ENCODE results near the gene PRSS57. TPM values are rescaled to one million over a fixed set of nuclear protein-coding genes. Genes with fewer than 3 reads are reported as not detected.

PRSS57 gene
- total and polyA plus RNA-seq, 2 of the 8 experiments (the other 6 are each of a cell fraction or from before 2014, with no cell fraction given): not detected

- Histone ChIP-seq H2BK15ac (ENCODE audit: low read length) (no peak overlapping the region), H3K23ac (ENCODE audit: insufficient read length) (no peak overlapping the region), H3K36me3 (ENCODE audit: control insufficient read depth in 2 of 4, insufficient read depth in 4 of 4, low read length in 3 of 4) (peaks cover 2 to 63% (median 20%) of the 10 kb centered on the region in 4 experiments; a peak in 6 of 8 replicates)
Measured at GRCh38 chr19:650121-650520, 45.1 kb downstream of the PRSS57 start.

More at GRCh38 chr19:650121-650520, 45.1 kb downstream of the PRSS57 start:
- Histone ChIP-seq H2BK20ac (ENCODE audit: low read length) (no peak overlapping the region), H3K14ac (ENCODE audit: insufficient read length) (no peak overlapping the region), H3K9me3 (ENCODE audit: insufficient read depth in 2 of 2, low read depth in 1 of 2, low read length in 1 of 2) (no peaks in the 10 kb centered on the region), H2BK5ac (ENCODE audit: low read depth, low read length) (no peak overlapping the region), H2AFZ (ENCODE audit: low read length) (no peak overlapping the region), H3K27ac (ENCODE audit: low read depth, low read length) (no peak overlapping the region), H3K4me2 (ENCODE audit: insufficient read depth in 1 of 2, low read depth in 2 of 2, low read length in 2 of 2) (no peak overlapping the region), H4K20me1 (replicated peaks in 1 of 2; ENCODE audit: control insufficient read depth in 1 of 2, insufficient read depth in 2 of 2, low read length in 2 of 2) (peaks cover 21 to 27% of the 10 kb centered on the region in 2 experiments), H3K4me3 (ENCODE audit: extremely low read depth in 1 of 4, insufficient read depth in 2 of 4, low read depth in 3 of 4, low read length in 4 of 4) (no peak overlapping the region), H3K4ac (replicated peaks; ENCODE audit: insufficient read length, low read depth, low read length) (no peak overlapping the region), H3K4me1 (replicated peaks in 1 of 4; ENCODE audit: control insufficient read depth in 3 of 4, insufficient read depth in 4 of 4, low read length in 3 of 4) (no peaks in the 10 kb centered on the region), H2BK120ac (replicated peaks; ENCODE audit: low read depth, low read length) (no peak overlapping the region), H3K79me2 (ENCODE audit: control insufficient read depth in 1 of 2, insufficient read depth in 2 of 2, low read length in 2 of 2) (peaks cover 3 to 29% of the 10 kb centered on the region in 2 experiments; a peak in 3 of 4 replicates), H3K23me2 (ENCODE audit: low read depth, low read length) (no peaks in the 10 kb centered on the region), H2BK12ac (ENCODE audit: low read depth, low read length) (no peak overlapping the region), H4K5ac (ENCODE audit: insufficient read length, low read depth, low read length) (no peak overlapping the region), H3K79me1 (ENCODE audit: low read depth, low read length) (peaks cover 7% of the 10 kb centered on the region; the same call in 1 of the 2 replicates), H3K9ac (replicated peaks in 1 of 4; ENCODE audit: extremely low read depth in 1 of 4, low read depth in 3 of 4, low read length in 3 of 4) (no peak overlapping the region), H3K27me3 (replicated peaks in 1 of 4; ENCODE audit: control insufficient read depth in 3 of 4, extremely low read depth in 1 of 4, insufficient read depth in 3 of 4, low read length in 3 of 4) (no peaks in the 10 kb centered on the region), H4K8ac (ENCODE audit: extremely low read depth, insufficient read depth, low read length) (no peak overlapping the region), H3K18ac (ENCODE audit: extremely low read depth, low read length) (no peak overlapping the region), H2AK5ac (ENCODE audit: low read depth, low read length) (no peak overlapping the region), H4K91ac (replicated peaks; ENCODE audit: insufficient read length, low read length) (no peak overlapping the region), H3K56ac (replicated peaks; ENCODE audit: insufficient read length, low read depth, low read length) (no peak overlapping the region)
- WGBS, 2 experiments (ENCODE audit: extremely low coverage in 1 of 2, insufficient coverage in 1 of 2, insufficient read length in 1 of 2, insufficient replicate concordance in 2 of 2, low coverage in 1 of 2, low lambda C conversion rate in 2 of 2, missing lambda C conversion rate in 1 of 2): 93% methylated on average over 11 of the region's 11 CpGs; no CpG with 5 or more reads in 1 of the 2 experiments
- ChIA-PET POLR2A (ENCODE audit: partially characterized antibody) (interaction anchor here (0.7 to 1.4 kb wide), 5 partner anchors 9 to 18 kb away, joined by 3 to 4 read pairs (median 3); partner anchors contain the start of gene RNF126), CTCF (ENCODE audit: partially characterized antibody) (no interaction called here)
- FAIRE-seq (no peak), DNase-seq (ENCODE audit: low read depth in 1 of 2, low spot score in 2 of 2) (no peak)
- no peak for TF ChIP-seq SP1 (IDR thresholded peaks at IDR 0.05; ENCODE audit: low read depth, low read length)
- no peak for TF ChIP-seq HDAC6 (IDR thresholded peaks at IDR 0.05; ENCODE audit: low read depth, low read length)

Measured in H1 (cell line).